ENCODE data around the gene DNAH8. TPM values are rescaled to one million over a fixed set of nuclear protein-coding genes. Genes with fewer than 3 reads are reported as not detected.
"Not testable (repeated sequence)": the region's sequence is repeated elsewhere in the genome, so short reads cannot be mapped to it uniquely, and the experiment has no call there.

Gene DNAH8
- total RNA-seq, 1 experiment from 2014 or later, result not detected

DNA sequence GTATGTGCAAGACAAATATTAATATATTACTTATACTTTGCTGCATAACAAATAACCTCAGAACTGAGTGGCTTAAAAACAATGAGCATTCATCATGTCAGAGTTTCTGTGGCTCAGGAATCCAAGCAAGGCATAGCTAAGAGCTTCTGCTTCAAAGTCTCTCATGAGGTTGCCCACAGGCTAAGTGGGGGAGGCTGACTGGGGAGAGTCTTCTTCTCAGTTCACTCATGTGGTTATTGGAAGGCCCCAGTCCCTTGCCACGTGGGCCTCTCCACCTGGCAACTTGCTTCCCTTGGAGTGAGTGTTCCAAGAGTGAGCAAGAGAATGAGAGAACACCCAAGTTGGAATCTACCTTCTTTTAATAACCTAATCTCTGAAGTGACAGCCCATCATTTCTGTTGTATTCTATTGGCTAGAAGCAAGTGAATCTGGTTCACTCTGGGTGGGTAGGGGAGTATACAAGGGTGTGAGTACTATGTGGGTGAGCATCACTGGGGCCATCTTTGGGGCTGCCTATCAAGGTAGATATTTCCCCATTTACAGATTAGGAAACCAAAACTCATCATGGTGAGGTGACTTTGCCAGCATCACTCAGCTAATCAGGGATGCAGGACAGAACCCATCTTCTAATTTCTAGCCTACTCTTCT lies 36.0 kb downstream of the DNAH8 start:
- peak; percentile 3 for DNase-seq (ENCODE audit: low read depth)

DNA sequence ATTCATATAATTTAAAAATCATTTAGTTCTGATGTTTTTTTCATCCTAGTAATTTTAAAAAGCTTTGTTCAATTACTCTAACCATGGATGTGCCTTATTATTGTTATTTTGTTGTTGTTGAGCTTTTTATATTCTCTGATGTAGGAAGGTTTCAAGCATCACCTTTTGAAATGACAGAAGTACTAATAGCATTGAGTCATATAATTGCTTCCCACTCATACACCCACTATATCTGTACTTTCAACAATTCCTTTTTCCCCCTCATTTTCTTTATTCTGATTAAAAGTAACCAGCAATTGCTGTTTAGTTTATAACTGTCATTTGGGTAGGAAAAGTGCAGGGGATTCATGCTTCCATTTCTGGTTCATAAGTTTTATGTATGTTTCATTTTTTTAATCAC lies 38.6 kb downstream of the DNAH8 start:
- DNase-seq (ENCODE audit: low read depth), result no peak

- DNase-seq (ENCODE audit: low read depth), result no peak
These were observed 40.1 kb downstream of the DNAH8 start for GRCh38 chr6:38755207-38755606.

DNA sequence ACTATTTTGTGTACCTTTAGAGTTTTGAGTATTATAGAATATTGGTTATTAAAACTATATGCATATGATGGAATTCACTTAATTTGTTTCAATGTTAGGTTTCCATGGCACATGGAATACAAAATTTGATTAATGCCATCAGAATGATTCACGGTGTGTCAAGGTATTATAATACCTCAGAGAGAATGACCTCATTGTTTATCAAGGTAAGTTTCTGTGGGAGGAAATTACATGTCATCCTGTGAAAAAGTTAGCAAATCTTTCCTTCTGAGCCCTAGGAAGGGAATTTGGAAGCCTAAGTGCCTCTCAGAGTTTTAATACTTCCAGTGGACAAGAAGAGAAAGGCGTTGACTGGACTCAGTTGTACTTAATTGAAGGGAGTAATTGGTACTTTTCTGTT lies 40.8 kb downstream of the DNAH8 start:
- peak; percentile 48 for DNase-seq (ENCODE audit: low read depth)

- DNase-seq (ENCODE audit: low read depth), result no peak
These were observed 45.0 kb downstream of the DNAH8 start for GRCh38 chr6:38760097-38760496.

DNA sequence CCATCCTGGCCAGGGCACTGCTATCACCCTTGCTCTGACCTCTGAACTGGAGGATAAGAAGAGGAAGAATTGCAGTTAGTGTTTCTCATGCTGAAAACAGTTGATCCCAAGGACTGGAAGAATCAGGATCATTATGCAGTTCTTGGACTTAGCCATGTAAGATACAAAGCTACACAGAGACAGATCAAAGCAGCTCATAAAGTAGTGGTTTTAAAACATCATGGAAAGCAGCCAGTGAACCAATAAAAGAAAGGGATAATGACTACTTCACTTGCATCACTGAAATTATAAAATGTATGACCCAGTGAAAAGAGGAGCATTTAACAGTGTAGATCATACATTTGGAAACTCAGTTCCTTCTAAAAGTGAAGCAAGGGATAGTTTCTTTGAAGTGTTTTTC lies 47.7 kb downstream of the DNAH8 start:
- no peak for DNase-seq (ENCODE audit: low read depth)

DNA sequence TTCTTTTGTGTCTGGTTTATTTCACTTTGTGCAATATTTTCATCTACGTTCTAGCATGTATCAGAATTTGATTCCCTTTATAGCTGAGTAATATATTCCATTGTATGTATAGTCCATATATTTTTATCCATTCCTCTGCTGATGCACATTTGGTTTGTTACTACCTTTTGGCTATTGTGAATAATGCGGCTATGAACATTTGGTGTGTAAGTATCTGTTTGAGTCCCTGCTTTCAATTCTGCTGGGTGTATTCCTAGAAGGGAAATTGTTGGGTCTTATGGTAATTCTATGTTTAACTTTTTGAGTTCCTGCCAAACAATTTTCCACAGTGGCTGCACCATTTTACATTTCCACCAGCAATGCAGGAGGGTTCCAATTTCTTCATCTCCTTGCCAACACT lies 52.4 kb downstream of the DNAH8 start:
- DNase-seq (ENCODE audit: low read depth), result no peak

DNA sequence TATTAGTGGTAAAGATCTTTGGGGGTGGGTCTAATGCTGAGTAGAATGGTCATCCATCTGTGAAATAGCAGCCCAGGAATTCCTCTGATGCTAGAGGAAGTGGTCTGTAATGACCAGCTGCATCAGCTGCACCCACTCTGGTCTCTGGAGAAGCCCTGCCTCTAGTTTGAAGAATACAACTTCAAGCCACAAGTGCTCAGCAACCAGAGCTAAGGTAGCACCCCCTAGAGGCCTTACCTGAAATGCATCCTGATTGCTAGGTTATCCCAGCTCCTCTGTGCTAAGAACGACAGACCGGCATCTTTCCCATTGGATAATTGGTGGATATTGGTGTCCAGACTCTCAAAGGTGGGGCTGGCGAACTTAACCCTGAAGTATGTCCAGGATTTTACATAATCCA lies 58.2 kb downstream of the DNAH8 start:
- no peak for DNase-seq (ENCODE audit: low read depth)

DNA sequence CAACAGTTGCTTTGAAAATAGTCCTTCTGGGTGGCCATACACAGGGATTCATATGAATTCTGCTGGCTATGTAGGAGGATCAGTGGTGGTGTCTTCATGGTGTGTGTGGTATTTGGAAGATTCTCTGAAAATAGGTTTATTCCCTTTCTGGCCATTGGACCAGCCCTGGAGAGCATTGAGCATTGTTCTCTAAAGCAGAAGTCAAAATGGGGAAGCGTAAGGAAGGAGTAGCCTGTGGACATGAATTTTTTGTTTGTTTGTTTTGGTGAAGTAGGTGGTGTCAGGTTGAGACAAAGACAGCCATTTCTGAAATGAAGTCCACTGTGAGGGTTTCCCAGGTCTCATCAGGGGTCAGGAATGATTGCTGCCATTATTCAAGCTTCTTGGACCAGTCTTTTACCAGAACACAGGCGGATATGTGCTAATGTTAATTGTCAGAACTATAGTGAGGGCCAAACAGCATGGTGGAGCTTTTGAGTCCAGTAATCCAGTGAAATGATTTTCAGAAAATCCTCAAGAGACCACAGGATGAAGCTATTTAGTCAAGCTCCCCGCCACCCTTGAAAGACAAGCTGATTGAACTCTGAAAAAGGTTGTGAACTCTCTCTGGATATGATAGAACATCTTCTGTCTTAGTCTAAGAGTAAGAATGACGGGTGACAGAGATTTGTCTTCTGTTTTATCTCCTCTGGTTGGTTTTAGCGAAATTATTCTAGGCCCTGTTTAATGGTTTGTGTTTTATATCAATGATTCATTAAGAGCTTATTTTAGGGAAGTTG lies 60.0 kb downstream of the DNAH8 start:
- DNase-seq (ENCODE audit: low read depth), result no peak

GRCh38 chr6:38775870-38776269 lies 60.8 kb downstream of the DNAH8 start:
- no peak for DNase-seq (ENCODE audit: low read depth)

- DNase-seq (ENCODE audit: low read depth), result peak; percentile 61
These were observed 61.4 kb downstream of the DNAH8 start for GRCh38 chr6:38776515-38776914.

GRCh38 chr6:38779310-38780062 lies 64.4 kb downstream of the DNAH8 start:
- DNase-seq (ENCODE audit: low read depth), result no peak

DNA sequence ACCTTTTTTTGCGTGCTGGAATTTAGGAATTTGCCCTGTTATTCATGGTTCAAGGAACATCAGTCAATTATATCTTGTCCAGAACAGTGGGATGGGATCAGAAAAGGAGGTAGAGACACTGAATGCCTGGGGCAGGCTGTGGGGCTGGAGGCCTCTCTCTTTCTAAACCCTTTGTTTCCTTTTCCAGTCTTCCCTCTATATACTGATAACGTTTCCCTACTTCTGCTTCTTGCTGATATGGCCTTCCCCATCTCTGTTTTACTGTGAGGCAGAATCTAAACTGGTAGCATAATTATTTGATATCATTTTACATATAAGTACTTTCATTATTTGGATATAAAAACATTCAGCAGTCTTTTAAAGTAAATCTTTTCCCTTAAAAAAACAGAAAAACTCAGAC lies 67.5 kb downstream of the DNAH8 start:
- no peak for DNase-seq (ENCODE audit: low read depth)

DNA sequence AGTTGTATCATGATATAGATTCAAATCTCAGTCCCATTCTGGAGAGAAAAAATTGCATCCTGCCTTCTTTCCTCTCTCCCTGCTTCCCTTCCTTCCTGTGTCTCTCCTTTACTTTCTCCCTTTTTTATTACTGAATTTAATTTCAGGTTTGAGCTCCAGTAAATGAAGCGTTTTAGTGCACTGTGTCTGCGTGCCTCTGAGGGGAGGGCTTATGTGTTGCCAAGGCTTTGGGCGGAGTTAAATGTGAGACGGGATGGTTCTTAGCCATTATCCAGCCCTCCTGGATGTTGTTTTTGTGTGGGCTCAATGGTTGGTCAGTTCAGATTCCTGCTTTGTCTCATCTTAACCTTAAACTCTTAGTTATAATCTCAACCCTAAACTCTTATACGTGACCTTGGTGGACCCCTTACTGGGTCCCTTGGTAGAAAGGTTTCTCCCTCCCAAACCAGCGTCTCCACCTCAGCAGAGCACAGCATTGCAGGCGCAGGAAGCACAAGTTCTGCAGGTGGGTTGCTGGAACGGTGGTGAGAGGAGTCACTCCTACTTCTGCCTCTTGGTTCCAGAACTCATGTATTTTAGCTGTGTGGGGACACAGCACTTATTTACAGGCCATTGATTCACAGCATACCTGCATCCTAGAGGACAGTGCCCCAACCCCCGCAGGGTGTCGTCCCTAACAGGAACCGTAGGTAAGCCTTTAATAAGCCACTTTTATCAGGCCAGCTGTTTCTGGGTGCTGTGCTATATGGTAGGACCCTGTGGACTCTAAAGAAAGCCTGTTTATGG lies 68.5 kb downstream of the DNAH8 start:
- no peak for DNase-seq (ENCODE audit: low read depth)

GRCh38 chr6:38784506-38785235 lies 69.6 kb downstream of the DNAH8 start:
- DNase-seq (ENCODE audit: low read depth), result no peak

GRCh38 chr6:38786486-38786885 lies 71.4 kb downstream of the DNAH8 start:
- no peak for DNase-seq (ENCODE audit: low read depth)

- no peak for DNase-seq (ENCODE audit: low read depth)
These were observed 74.1 kb downstream of the DNAH8 start for GRCh38 chr6:38789256-38789655.

DNA sequence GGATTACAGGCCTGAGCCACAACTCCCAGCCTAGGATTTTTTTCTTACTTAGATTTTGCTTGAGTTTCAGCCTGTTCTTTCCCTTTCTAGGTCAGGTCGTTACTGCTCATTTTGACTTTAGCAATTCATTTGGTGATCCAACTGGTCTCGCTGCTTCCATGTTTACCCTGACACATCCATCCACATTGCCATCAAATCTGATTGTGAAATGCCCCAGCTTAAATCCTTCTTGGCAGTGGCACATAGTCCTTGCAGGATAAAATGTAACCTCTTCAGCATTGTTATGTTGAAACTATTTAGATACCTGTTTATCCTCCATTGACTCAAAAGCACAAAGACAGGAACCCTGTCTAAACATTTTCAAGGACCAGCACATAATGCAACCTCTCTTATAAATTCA lies 77.2 kb downstream of the DNAH8 start:
- no peak for DNase-seq (ENCODE audit: low read depth)

GRCh38 chr6:38794682-38795081 lies 79.6 kb downstream of the DNAH8 start:
- no peak for DNase-seq (ENCODE audit: low read depth)

DNA sequence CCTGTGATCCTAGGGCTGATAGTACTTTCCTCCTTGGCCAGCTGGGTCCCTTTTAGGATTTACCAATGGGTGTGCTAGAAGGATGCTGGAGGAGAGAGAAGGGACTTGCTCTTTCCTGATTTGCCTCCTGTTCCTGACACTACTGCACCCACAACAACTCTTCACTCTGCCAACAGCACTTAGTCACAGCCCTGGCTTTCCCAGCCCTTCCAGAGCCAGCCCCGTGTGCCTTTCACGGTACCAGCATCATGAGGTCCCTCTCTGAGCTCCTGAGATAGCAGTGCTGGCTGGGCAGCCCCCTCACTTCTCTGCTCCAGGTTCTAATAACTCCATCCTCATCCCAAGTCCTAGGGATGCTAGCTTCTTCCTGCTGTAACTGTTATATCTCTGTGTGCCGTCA lies 80.9 kb downstream of the DNAH8 start:
- DNase-seq (ENCODE audit: low read depth), result no peak

DNA sequence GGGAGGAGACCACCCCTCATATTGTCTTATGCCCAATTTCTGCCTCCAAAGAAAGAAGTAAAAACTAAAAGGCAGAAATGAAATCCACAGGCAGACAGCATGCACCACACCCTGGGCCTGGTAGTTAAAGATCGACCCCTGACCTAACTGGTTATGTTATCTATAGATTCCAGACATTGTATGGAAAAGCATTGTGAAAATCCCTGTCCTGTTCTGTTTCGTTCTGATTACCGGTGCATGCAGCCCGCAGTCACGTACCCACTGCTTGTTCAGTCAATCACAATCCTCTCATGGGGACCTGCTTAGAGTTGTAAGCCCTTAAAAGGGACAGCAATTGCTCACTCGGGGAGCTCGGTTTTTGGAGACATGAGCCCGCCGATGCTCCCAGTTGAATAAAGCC lies 81.3 kb downstream of the DNAH8 start:
- DNase-seq (ENCODE audit: low read depth), result not testable (repeated sequence)

All from M059J (cell line).